Stimulated activated naive CD8-positive, alpha-beta T cell treated with anti-CD3 and anti-CD28 coated beads, Interleukin-15, Interleukin-2, amounts not matched to agents 100 U/mL and 50 U/mL, for 24 hours (primary cell): Measurements from ENCODE around the gene SLC24A1.
"Not testable (repeated sequence)": the region's sequence is repeated elsewhere in the genome, so short reads cannot be mapped to it uniquely, and the experiment has no call there.

Experiments used
- ATAC-seq: fragments of 150-1000 bp; cut with Tn5 transposase; one replicate; pipeline ENCODE4 v1.10.0; 2021
- DNase-seq: peaks from one replicate; pipeline ENCODE4 v3.0.0; 2021

The SLC24A1 gene

DNA sequence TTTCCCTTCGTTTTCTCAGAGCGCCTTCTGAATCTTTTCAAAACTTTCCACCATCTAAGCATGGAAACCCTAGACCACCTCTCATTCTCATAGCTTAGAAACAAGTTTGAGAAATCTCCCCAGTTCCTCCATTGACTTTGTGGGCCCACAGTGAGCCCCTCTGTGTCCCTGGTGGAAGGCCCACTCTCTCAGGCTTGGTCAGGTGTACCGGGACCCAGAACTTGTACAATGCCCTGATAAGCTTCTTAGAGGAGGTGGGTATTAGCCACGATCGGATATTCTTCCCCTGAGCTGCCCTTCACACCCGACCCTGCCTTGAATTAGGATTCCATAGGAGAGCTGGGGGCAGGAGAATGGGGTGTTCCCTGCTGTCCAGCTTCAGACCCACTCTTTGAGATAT is at the start of gene SLC24A1:
TSS of gene SLC24A1 (plus strand) at position 301 of the 400 bp plus-strand sequence. CDS start 2,143 bp downstream, outside the sequence.
- ATAC-seq (no peak), DNase-seq (no peak)

DNA sequence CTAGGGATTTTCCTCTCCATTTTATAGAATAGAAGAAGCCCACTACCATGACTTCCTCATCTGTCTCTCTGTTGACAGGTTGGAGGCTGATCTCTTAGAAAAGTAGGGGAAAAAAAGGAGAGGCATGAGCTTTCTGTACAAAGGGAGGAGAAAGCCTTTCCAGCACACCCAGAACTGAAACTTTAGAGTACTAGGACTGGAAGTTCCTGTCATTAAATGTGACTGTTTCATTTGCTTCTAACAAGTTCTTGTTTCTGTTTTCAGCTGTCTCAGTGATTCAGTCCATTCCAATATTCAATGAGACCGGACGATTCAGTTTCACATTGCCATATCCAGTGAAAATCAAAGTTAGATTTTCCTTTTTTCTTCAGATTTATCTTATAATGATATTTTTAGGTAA is 49.8 kb upstream of the SLC24A1 start:
- no peak for ATAC-seq
- no peak for DNase-seq

DNA sequence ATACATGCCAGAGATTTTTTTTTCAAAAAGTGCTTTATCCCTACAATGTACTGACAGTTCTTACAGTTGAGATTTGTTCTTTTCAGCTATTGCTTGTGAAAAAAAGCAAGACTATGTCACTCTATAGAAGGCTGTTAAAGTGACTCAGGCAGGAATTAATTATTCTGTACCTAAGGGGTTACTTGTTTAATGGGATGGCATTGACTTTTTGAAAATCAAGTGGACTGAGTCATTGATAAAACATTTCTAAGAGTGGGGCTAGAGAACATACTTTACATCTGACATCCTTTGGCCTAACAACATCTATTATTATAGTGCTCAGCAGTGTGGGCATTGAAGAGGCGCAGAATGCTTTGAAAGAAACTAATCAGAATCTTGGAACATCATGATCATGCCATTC is 45.1 kb upstream of the SLC24A1 start:
- no peak for DNase-seq
- ATAC-seq, result no peak

DNA sequence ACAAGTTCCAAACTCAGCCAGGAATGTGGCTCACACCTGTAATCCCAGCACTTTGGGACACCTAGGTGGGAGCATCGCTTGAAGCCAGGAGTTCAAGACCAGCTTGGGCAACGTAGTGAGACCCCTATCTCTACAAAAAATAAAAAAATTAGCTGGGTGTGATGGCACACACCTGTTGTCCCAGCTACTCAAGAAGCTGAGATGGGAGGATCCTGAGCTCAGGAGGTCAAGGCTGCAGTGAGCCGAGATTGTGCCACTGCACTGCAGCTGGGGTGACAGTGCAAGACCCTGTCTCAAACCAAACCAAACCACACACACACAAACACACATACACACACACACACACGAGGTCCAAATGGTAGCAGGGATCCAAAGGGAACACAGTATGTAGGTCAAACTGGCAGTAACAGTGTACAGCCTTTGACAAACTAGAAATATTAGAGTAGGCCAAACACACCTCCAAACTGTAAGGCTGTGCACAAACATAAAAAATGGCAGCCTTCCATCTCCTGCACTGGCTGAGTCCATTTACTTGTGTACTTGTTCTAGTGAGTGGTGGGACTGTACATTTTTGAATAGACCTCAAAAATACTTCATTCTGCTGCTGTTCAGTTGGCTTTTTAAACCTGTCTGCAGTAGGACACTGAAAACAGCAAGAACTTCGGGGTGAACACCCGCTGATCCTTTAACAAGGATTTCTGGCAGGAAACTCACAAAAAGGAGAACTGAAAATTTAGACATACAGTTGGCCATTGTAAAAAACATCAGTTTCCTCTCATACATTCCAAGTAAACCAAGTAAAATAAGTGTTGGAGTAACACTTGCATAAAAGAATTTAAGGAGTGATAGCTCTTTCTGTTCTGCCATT is 44.4 kb upstream of the SLC24A1 start:
- ATAC-seq (no peak), DNase-seq (no peak)

DNA sequence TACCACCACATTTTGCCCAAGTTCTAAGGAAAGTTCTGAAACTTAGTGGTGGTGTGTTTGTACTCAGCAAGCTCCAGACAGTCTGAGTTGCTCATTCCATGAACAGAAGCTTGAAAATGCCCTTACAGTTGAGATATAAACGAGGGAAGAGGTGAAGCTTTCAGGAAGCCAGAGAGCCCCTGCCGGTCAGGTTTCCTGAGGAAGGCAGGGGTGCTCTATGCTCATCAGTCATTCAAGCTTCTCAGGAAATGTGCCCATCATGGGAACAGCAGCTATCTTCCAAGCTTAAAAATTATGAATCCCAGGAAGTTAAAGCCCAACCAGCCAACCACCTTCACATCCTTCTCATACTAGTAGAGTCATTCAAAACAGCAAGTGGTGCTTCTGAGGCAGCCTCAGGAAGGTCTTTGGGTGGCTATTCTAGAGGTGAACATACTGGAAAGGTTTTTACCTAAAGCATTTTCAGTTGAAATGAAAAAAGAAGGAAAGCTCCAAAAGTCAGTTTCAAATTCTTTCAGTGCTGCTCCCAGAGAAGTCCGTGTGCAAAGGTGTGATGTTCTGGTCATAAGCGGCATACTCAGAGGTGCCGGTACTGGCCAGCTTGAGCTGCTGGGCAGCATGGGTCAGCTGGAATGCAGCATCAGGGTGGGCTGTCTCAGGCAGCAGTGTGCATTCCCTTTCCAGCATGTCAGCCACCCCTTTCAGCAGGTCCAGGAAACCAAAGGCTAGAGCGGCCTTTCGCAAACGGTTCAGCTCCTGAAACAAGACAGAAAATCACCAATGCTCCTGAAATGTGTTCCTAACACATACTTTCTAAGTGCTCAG is 42.6 kb upstream of the SLC24A1 start:
- DNase-seq, result no peak
- no peak for ATAC-seq

DNA sequence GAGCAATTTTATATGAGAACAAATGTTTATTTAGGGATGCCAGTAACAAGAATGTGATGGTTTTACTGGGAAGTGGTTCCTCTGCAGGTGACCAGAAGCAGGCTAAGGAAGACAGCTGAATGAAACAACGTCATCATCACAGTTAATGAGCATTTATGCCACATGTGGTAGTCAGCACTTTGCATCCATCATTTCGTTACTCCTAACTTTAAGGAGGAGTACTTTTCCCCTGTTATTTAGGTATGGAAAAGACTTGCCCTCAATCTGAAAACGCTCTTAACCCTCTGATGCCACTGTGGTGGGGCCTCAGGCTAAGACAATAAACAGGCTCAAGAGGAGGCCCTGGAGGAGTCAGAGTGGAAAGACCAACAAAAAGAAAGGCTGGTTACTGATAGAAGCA is 42.0 kb upstream of the SLC24A1 start:
- ATAC-seq (no peak), DNase-seq (no peak)

DNA sequence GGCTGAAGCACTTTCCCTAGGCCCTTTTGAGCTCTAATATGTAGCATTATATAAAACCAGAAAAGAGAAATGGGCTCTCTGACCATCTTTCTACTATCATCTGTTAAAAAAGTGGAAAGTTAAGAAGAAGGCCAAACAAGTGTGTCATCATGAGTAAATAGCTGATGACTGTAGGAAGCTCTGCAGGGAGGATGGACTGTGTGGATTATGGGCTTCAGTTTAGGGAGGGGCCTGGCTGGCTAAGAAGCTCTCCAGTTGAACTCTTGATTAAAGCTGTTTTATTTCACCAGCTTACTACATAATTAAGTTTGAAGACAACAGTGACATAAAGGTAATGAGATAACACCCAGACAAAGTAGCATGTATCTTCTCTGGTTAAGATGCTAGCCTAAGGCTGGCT is 41.5 kb upstream of the SLC24A1 start:
- DNase-seq (no peak), ATAC-seq (no peak)

DNA sequence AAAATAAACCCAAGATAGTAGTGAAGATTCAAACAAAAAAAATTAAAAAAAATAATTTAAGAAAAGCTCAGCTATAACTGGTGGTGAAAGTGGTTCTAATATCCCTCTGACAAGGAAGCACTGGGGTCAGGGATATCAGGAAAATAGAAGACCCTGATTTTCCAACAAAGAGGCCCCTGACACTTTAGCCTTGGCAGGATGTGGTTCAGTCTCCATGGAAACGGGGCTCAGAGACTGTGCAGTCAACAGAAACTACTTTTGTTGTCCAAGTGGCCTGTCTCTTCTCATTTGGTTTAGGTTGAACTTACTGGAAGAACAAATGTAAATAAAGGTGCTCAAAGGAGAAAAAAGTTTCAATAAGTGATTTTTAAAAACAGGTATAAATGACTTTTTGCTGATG is 38.0 kb upstream of the SLC24A1 start:
- ATAC-seq, result peak; percentile 43
- DNase-seq, result peak; percentile 33

DNA sequence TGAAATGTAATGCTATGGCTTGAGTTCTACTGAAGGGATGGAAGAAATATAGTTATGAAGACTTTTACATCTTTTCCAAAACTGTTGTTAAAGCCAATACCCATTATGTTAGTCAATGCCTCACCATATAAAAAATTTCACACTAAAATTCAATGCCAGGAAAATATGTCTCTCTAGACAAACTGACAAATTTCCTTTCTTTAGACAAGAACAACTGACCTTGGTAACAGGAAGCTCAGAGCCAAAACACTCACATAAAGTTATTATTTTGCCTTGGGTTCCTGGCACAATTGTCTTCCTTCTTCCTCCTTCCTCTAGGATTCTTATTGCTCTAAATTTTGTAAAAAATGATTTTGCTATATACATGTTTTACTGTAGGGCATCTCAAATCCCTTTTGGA is 37.5 kb upstream of the SLC24A1 start:
- ATAC-seq (no peak), DNase-seq (no peak)

DNA sequence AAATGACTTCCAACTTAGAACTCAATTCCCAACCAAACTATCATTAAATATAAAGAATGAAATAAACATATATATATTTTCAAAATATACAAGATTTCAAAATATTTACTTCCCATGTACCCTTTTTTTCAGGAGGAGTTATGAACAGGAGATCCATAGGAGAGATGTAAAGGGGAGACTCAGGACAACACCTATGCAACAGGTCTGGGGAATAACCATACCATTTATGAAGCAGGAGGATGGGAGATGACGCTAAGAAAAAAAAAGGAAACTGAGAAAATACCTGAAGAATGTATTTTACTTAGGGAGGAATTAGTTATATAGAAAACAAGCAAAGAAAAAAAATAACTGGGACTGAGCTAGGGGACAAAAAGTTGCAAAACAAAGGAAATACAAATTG is 34.6 kb upstream of the SLC24A1 start:
- ATAC-seq, result no peak
- DNase-seq, result no peak

DNA sequence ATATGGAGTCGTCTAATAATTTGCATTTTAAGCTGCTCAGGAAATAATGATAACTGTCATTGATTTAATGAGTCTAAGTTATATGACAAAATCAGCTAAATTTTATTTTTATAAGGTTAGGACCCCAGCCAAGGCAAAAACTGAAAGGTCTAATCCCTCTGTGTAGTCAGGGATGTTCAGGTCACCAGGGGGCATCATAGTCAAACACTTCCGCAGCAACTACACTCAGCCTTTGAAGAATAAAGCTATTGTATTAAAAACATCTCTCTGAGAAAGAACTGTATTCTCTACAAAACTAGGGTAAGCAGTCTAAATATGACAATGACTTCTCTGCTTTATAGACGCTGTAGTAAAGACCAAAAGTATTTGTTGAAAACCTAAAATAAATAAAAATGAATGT is 25.8 kb upstream of the SLC24A1 start:
- DNase-seq (no peak), ATAC-seq (no peak)

DNA sequence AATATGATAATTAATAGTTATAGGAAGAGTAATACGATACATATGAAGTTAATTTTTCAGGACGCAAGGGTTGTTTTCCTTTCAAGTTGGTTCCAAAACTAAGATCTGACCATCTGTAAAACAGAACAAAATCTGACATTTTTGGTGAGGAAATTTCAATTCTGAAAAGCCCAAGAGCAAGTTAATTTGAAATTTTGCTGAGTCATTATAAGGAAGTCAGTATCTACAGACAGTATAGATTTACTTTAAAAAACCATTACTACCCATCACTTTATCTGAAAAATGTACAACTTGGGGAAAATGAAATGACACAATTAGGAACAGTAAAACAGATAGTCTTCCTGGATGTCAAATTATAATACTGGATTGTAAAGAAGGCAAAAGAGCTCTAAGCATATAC is 23.3 kb upstream of the SLC24A1 start:
- DNase-seq (no peak), ATAC-seq (no peak)

DNA sequence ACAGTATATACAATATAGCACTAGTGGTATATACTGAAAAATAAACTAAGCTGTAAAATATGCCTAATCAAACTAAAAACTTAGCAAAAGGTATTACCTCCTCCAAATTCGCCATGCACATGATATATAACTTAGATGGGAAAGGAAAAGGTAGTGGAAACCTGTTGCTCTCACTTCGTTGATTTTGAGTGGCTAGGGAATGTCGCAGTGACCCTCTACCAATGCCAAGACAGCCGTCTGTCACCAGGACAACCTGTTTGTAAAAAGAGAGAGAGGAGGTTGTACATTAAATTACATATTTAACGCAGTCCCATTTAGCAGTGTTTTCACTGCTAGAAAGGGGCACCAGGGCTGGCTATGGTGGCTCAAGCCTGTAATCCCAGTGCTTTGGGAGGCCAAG is 22.1 kb upstream of the SLC24A1 start:
- DNase-seq (no peak), ATAC-seq (no peak)

DNA sequence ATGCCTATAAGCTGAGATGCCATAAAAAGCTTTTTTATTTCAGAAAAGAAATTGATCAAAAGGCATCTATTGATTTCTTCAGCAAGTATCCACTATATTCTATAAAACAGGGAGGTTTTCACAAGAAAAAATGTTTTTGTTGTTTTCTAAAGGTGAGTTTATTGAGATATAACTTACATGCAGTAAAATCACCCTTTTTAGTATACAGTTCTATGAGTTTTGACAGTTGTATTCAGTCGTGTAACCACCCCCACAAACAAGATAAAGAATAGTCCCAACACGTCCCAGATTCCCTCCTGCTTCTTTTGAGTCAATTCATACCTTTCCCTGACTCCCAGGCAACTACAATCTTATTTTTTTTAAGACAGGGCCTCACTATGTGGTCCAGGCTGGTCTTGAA is 18.6 kb upstream of the SLC24A1 start:
- no peak for DNase-seq
- ATAC-seq, result no peak

DNA sequence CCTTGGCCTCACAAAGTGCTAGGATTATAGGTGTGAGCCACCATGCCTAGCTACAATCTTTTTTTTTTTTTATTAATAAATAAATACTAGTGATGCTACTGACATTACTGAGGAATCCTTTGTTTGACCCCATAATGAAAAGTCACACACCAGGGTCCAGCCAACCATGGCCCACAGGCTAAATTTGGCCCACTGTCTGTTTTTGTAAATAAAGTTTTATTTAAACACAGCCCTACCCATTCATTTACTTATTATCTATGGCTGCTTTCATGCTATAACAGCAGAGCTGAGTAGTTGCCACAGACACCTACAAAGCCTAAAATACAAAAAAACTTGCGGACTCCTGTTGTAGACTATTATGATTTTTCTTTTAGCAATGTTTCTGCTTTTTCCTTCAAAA is 18.2 kb upstream of the SLC24A1 start:
- ATAC-seq (no peak), DNase-seq (no peak)

DNA sequence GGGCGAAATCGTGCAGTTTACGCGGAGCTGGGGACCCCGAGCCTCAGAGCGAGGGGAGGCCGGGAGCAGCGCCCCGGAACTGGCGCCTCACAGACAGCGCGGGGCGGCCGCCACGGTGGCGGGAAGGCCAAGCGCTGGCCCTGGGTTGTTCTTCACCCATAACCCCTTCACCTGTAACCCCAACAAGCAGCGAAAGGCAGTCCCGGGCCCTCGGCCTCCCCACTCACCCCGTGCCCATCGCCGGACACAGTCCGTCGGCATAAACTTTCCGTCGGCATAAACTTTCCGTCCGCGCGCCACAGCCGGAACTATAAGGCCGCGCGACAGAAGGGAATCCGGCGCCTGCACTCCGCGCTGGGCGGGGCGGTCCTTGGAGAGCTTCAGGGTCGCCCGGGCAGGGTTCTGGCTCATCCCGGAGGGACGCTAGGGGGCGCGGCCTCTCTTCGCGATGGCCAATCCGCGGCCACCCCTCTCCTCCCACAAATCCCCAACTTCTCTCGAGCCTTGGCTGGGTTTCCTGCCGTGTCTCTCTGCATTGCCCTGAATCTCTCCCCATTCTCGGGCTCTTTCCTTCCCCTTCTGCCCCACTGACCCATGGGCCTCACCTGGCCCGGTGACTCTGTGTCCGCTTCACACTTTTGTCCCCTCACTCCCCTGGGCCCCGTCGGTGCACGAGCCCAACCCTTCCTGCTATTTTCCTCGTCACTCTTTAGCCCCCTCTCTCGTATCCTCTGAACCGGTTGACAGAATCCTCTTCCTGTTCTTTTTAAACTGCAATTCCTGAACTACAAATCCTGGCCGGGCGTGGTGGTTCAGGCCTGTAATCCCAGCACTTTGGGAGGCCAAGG is 10.6 kb upstream of the SLC24A1 start, which contains the start of gene INTS14:
TSS of gene INTS14 (minus strand) at position 261 of the 848 bp plus-strand sequence. CDS start 3,751 bp downstream, outside the sequence.
- ATAC-seq (peak; percentile 100), DNase-seq (peak; percentile 99)

DNA sequence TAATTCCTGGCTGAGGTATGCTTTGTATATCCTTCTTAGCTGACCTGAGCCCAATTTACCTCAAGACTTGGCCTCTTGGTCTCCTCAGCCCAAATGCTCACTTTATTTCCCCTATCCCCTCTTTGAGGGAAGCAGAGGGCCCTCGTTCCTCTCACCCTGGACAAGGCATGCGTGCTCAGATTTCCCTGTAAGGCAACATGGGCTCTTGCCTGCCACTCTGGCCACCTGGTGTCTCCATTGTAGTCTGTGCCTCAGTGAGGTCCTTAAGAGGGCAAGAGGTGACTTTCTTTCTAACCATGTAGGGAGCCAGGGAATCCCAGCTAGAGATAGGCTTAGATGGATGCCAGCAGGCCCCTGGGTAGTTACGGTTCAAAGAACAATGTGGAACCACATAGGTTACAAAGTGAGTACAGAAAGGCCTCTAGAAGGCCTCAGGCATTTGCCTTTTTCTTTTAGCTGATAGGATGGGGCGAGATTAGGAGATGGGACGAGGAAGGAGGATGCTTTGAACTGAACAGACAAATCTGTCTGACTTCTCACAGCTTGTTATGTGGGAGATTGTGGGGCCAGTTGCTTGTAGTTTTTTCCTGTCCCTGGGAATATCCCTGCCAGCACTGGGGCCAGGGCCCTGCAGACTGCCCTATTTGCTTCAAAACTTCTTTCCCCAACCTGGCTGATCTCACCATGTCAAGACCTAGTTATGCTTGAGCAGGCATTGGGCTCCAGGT is 9.7 kb upstream of the SLC24A1 start:
- DNase-seq, result peak; percentile 12
- no peak for ATAC-seq

DNA sequence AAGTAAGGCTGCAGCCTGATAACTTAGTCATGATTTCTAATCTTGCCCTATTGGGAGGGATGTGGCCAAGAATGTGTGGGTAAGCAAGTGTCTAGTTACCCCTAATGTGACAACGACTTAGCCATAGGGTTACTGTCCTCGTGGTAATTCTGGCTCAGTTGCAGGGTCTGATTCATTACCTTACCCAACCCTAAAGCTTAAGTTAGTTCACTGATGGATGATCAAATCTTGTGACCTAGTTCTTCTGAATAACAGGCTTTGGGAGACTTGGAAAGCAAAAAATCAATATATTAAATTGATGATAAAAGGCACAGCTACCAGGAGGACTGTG is 9.2 kb upstream of the SLC24A1 start:
- ATAC-seq, result no peak
- peak; percentile 4 for DNase-seq

DNA sequence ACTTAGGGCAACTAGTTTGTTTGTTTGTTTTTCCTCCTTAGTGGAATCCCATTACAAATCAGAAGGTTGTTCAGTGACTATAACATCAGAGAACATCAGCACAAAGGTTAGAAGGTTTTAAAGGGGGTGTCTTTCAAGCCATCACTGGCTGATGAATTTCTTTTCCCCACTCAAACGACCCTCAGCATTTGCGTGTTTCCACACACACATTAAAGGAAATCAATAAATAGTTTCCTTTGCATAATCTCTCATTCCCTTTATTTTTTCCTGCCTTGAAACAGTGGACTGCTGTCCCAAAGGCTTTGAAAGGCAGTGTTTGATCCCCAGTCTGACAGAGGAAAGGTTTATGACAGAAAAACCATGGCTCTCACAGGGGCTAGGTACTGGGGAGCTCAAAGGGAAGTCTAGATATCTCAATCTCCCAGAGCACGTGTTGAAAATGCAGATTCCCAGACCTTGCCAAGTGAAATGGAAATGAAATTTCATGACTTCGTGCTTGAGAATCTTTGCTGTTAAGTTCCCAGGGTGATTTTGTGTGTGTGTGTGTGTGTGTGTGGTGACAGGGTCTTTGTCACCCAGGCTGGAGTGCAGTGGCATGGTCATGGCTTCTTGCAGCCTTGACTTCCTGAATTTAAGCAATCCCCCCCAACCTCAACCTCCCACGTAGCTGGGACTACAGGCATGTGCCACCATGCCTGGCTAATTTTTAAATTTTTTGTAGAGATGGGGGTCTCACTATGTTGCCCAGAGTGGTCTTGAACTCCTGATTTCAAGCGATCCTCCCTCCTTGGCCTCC is 8.6 kb upstream of the SLC24A1 start:
- DNase-seq (no peak), ATAC-seq (no peak)

DNA sequence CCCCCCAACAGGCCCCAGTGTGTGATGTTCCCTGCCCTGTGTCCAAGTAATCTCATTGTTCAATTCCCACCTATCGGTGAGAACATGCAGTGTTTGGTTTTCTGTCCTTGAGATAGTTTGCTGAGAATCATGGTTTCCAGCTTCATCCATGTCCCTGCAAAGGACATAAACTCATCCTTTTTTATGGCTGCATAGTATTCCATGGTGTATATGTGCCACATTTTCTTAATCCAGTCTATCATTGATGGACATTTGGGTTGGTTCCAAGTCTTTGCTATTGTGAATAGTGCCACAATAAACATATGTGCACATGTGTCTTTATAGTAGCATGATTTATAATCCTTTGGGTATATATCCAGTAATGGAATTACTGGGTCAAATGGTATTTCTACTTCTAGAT is 5.9 kb upstream of the SLC24A1 start:
- DNase-seq, ATAC-seq: not testable (repeated sequence)

DNA sequence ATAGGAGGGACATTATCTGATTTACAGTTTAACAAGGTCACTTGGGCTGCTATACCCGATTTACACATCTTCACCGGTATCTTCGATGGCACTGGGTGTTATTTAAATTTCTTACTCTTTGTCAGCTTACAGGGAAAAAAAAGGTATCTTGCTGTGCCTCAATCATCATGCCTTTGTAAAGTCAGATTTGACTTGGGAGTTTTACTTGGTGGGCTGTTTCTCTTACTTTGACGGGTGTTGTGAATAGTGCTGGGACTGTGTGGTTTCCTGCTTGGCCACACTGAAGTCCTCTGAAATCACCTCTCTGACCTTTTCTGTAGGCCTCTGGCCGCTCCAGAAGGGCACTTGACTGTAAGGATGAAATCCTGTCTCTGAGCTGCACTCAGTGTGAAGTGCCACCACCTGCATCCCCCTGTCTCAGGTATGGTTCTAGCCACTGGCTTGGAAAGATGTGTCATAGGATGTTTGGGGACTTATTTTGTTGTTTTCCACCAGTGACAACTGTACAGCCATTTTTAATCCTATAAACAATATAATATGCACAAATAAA is 3.1 kb upstream of the SLC24A1 start:
- DNase-seq, result no peak
- no peak for ATAC-seq
